Measurements from ENCODE around the gene KCNA3. TPM values are rescaled to one million over a fixed set of nuclear protein-coding genes. Genes with fewer than 3 reads are reported as not detected.

KCNA3 gene
- total and polyA plus RNA-seq, 2 of the 8 experiments (the other 6 are each of a cell fraction or from before 2014, with no cell fraction given), result 0.95 to 1.1 TPM

DNA sequence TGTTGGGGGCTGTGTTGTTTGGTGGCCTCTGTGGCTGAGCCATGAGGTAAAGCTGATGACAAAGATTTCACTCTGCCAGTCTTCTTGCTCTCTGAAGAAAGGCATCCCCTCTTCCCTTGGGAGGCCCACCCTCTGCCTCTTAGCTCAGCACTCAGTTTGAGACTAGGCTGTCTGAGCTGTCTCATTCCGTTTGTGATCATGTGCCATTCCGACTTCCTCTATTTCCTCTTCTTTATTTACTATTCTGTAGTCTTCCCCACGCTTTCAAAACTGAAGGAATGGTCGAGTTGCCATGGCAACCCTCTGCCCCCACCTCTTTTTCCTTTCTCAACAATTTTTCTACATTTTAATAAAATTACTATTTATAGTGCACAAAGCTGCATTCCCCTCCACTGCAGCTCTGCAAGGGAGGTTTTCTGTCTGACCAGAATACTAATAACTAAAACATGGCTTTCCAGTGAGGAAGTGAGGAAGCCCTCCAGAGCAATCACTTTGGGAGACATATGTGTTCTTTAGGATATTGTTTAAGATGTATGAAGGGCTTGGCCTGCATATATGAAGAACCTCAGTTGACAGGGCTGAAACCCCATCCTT lies 30.8 kb downstream of the KCNA3 start:
- DNase-seq (ENCODE audit: low read depth in 1 of 2, low spot score in 2 of 2) (no peak), FAIRE-seq (no peak)
- H3K79me1 ChIP-seq (ENCODE audit: low read depth, low read length), result no peaks in the 10 kb centered on the region
- CTCF ChIA-PET (ENCODE audit: partially characterized antibody), result interaction anchor here (0.6 to 10.8 kb wide), 4 partner anchors 24 to 137 kb away, joined by 3 to 79 read pairs (median 19); no protein-coding TSS in a partner anchor
- H3K18ac ChIP-seq (ENCODE audit: extremely low read depth, low read length), result no peak overlapping the region
- no peaks in the 10 kb centered on the region for H3K36me3 ChIP-seq (ENCODE audit: control insufficient read depth in 2 of 4, insufficient read depth in 4 of 4, low read length in 3 of 4)
- no peak overlapping the region for H3K56ac ChIP-seq (replicated peaks; ENCODE audit: insufficient read length, low read depth, low read length)
- H2BK15ac ChIP-seq (ENCODE audit: low read length), result no peak overlapping the region
- no peak overlapping the region for H3K23ac ChIP-seq (ENCODE audit: insufficient read length)
- H4K8ac ChIP-seq (ENCODE audit: extremely low read depth, insufficient read depth, low read length), result no peak overlapping the region
- H3K9ac ChIP-seq (replicated peaks in 1 of 4; ENCODE audit: extremely low read depth in 1 of 4, low read depth in 3 of 4, low read length in 3 of 4), result no peak overlapping the region
- no peak overlapping the region for H2BK5ac ChIP-seq (ENCODE audit: low read depth, low read length)
- H2BK120ac ChIP-seq (replicated peaks; ENCODE audit: low read depth, low read length), result no peak overlapping the region
- H3K4me3 ChIP-seq (ENCODE audit: extremely low read depth in 1 of 4, insufficient read depth in 2 of 4, low read depth in 3 of 4, low read length in 4 of 4), result no peak overlapping the region
- no peak for TF ChIP-seq CHD1 (IDR thresholded peaks at IDR 0.05; ENCODE audit: low read depth, low read length)
- no peak for TF ChIP-seq SIRT6 (IDR thresholded peaks at IDR 0.05; ENCODE audit: low read length)
- no peak for TF ChIP-seq JUND (IDR thresholded peaks at IDR 0.05; ENCODE audit: low read length)
- TF ChIP-seq CREB1 (IDR thresholded peaks at IDR 0.05), result no peak
- TF ChIP-seq TEAD4 (IDR thresholded peaks at IDR 0.05; ENCODE audit: low read depth, low read length), result no peak
- TF ChIP-seq, protein P1, sequence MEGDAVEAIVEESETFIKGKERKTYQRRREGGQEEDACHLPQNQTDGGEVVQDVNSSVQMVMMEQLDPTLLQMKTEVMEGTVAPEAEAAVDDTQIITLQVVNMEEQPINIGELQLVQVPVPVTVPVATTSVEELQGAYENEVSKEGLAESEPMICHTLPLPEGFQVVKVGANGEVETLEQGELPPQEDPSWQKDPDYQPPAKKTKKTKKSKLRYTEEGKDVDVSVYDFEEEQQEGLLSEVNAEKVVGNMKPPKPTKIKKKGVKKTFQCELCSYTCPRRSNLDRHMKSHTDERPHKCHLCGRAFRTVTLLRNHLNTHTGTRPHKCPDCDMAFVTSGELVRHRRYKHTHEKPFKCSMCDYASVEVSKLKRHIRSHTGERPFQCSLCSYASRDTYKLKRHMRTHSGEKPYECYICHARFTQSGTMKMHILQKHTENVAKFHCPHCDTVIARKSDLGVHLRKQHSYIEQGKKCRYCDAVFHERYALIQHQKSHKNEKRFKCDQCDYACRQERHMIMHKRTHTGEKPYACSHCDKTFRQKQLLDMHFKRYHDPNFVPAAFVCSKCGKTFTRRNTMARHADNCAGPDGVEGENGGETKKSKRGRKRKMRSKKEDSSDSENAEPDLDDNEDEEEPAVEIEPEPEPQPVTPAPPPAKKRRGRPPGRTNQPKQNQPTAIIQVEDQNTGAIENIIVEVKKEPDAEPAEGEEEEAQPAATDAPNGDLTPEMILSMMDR (IDR thresholded peaks at IDR 0.05; ENCODE audit: control extremely low read depth in 1 of 3, insufficient read depth in 1 of 3, low read depth in 1 of 3, low read length in 3 of 3), result no peak
- no peak for TF ChIP-seq CTBP2 (IDR thresholded peaks at IDR 0.05; ENCODE audit: borderline replicate concordance, insufficient read depth, insufficient read length, low read length)
- no peak for TF ChIP-seq TCF12 (IDR thresholded peaks at IDR 0.05; ENCODE audit: low read depth, low read length)
- TF ChIP-seq POU5F1 (IDR thresholded peaks at IDR 0.05; ENCODE audit: low read depth, low read length), result no peak
- no peak for TF ChIP-seq RBBP5 (IDR thresholded peaks at IDR 0.05; ENCODE audit: borderline replicate concordance, low read depth, low read length)
- no peak for TF ChIP-seq ATF3 (IDR thresholded peaks at IDR 0.05; ENCODE audit: insufficient read depth, low read depth, low read length)
- TF ChIP-seq SP2 (IDR thresholded peaks at IDR 0.05; ENCODE audit: low read length), result no peak
- POLR2A ChIA-PET (ENCODE audit: partially characterized antibody), result no interaction called here
- H3K4ac ChIP-seq (replicated peaks; ENCODE audit: insufficient read length, low read depth, low read length), result no peak overlapping the region
- H3K4me1 ChIP-seq (replicated peaks in 1 of 4; ENCODE audit: control insufficient read depth in 3 of 4, insufficient read depth in 4 of 4, low read length in 3 of 4), result no peaks in the 10 kb centered on the region
- H4K20me1 ChIP-seq (replicated peaks in 1 of 2; ENCODE audit: control insufficient read depth in 1 of 2, insufficient read depth in 2 of 2, low read length in 2 of 2), result no peaks in the 10 kb centered on the region
- no peaks in the 10 kb centered on the region for H3K27me3 ChIP-seq (replicated peaks in 1 of 4; ENCODE audit: control insufficient read depth in 3 of 4, extremely low read depth in 1 of 4, insufficient read depth in 3 of 4, low read length in 3 of 4)
- H2BK12ac ChIP-seq (ENCODE audit: low read depth, low read length), result no peak overlapping the region
- no peak overlapping the region for H2AK5ac ChIP-seq (ENCODE audit: low read depth, low read length)
- 67% methylated on average over 4 of the region's 4 CpGs; no CpG with 5 or more reads in 1 of the 2 experiments for WGBS, 2 experiments (ENCODE audit: extremely low coverage in 1 of 2, insufficient coverage in 1 of 2, insufficient read length in 1 of 2, insufficient replicate concordance in 2 of 2, low coverage in 1 of 2, low lambda C conversion rate in 2 of 2, missing lambda C conversion rate in 1 of 2)
- no peak overlapping the region for H4K91ac ChIP-seq (replicated peaks; ENCODE audit: insufficient read length, low read length)
- no peaks in the 10 kb centered on the region; the same call in 1 of the 2 replicates for H3K23me2 ChIP-seq (ENCODE audit: low read depth, low read length)
- H3K4me2 ChIP-seq (ENCODE audit: insufficient read depth in 1 of 2, low read depth in 2 of 2, low read length in 2 of 2), result no peak overlapping the region
- no peak overlapping the region for H2BK20ac ChIP-seq (ENCODE audit: low read length)
- H3K79me2 ChIP-seq (ENCODE audit: control insufficient read depth in 1 of 2, insufficient read depth in 2 of 2, low read length in 2 of 2), result no peaks in the 10 kb centered on the region
- no peak overlapping the region for H2AFZ ChIP-seq (ENCODE audit: low read length)
- H3K14ac ChIP-seq (ENCODE audit: insufficient read length), result no peak overlapping the region
- H3K9me3 ChIP-seq (ENCODE audit: insufficient read depth in 2 of 2, low read depth in 1 of 2, low read length in 1 of 2), result no peaks in the 10 kb centered on the region
- no peak overlapping the region for H4K5ac ChIP-seq (ENCODE audit: insufficient read length, low read depth, low read length)
- no peak overlapping the region for H3K27ac ChIP-seq (ENCODE audit: low read depth, low read length)
